ENCODE data around the gene CIB4.

The CIB4 gene

GRCh38 chr2:26639685-26640243, 1.4 kb downstream of the CIB4 start:
- no peak for DNase-seq

- no peak for DNase-seq
These were observed 3.3 kb downstream of the CIB4 start for GRCh38 chr2:26637811-26638310.

- DNase-seq: no peak
These were observed 4.2 kb downstream of the CIB4 start for GRCh38 chr2:26636935-26637334.

GRCh38 chr2:26635401-26635800, 5.8 kb downstream of the CIB4 start:
- no peak for DNase-seq

GRCh38 chr2:26634636-26635230, 6.4 kb downstream of the CIB4 start:
- no peak for DNase-seq

- DNase-seq: no peak
These were observed 7.1 kb downstream of the CIB4 start for GRCh38 chr2:26633993-26634595.

- no peak for DNase-seq
These were observed 7.7 kb downstream of the CIB4 start for GRCh38 chr2:26633351-26633945.

GRCh38 chr2:26632624-26633185, 8.5 kb downstream of the CIB4 start:
- no peak for DNase-seq

- DNase-seq: no peak
These were observed 9.6 kb downstream of the CIB4 start for GRCh38 chr2:26631401-26632170.

GRCh38 chr2:26630669-26631360, 10.4 kb downstream of the CIB4 start:
- no peak for DNase-seq

GRCh38 chr2:26630235-26630634, 10.9 kb downstream of the CIB4 start:
- DNase-seq: no peak

- no peak for DNase-seq
These were observed 11.4 kb downstream of the CIB4 start for GRCh38 chr2:26629751-26630150.

- no peak for DNase-seq
These were observed 11.9 kb downstream of the CIB4 start for GRCh38 chr2:26629346-26629630.

- no peak for DNase-seq
These were observed 12.4 kb downstream of the CIB4 start for GRCh38 chr2:26628561-26629345.

- DNase-seq: no peak
These were observed 13.6 kb downstream of the CIB4 start for GRCh38 chr2:26627350-26628105.

GRCh38 chr2:26626606-26627005, 14.6 kb downstream of the CIB4 start:
- DNase-seq: no peak

- no peak for DNase-seq
These were observed 17.3 kb downstream of the CIB4 start for GRCh38 chr2:26623541-26624495.

GRCh38 chr2:26621469-26622199, 19.5 kb downstream of the CIB4 start:
- no peak for DNase-seq

- DNase-seq: no peak
These were observed 21.0 kb downstream of the CIB4 start for GRCh38 chr2:26620031-26620605.

Data from activated CD4-positive, alpha-beta T cell treated with anti-CD3 and anti-CD28 coated beads, Interleukin-2, amount 50 U/mL, for 16 hours (primary cell).